Stimulated activated CD4-positive, alpha-beta T cell treated with anti-CD3 and anti-CD28 coated beads, Interleukin-15, amount 100 ng/mL, for 24 hours (primary cell): Measurements from ENCODE around the gene MYO1C.

Source experiments
- DNase-seq: peaks from one replicate; pipeline ENCODE4 v3.0.0-alpha.2; 2020

The MYO1C gene

GRCh38 chr17:1416414-1416813 lies 76.1 kb downstream of the MYO1C start:
- no peak for DNase-seq

- no peak for DNase-seq
Observed at GRCh38 chr17:1414634-1415033, 77.9 kb downstream of the MYO1C start.
